ENCODE data around the gene DNAJC12.

DNA sequence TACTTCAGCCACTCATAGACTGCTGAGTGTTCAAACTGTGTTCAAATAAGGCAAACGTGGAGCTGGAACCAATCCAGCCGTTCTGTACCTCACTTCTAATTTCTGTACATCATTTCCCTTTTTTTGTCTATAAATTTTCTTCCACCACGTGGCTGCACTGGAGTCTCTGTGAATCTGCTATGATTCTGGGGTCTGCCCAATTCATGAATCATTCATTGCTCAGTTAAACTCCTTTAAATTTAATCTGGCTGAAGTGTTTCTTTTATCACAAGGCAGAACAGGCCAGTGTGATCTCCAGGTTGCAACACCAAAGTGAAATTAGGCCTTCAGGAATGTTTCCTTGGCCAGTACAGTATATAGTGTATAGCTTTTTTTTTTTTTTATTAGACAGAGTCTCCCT lies 53.5 kb downstream of the DNAJC12 start:
- TF ChIP-seq, protein P1, sequence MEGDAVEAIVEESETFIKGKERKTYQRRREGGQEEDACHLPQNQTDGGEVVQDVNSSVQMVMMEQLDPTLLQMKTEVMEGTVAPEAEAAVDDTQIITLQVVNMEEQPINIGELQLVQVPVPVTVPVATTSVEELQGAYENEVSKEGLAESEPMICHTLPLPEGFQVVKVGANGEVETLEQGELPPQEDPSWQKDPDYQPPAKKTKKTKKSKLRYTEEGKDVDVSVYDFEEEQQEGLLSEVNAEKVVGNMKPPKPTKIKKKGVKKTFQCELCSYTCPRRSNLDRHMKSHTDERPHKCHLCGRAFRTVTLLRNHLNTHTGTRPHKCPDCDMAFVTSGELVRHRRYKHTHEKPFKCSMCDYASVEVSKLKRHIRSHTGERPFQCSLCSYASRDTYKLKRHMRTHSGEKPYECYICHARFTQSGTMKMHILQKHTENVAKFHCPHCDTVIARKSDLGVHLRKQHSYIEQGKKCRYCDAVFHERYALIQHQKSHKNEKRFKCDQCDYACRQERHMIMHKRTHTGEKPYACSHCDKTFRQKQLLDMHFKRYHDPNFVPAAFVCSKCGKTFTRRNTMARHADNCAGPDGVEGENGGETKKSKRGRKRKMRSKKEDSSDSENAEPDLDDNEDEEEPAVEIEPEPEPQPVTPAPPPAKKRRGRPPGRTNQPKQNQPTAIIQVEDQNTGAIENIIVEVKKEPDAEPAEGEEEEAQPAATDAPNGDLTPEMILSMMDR (IDR thresholded peaks at IDR 0.05) = no peak
- no peak for TF ChIP-seq POLR2A (IDR thresholded peaks at IDR 0.05)
